Measurements from ENCODE around the gene TBC1D5. TPM values are rescaled to one million over a fixed set of nuclear protein-coding genes. Genes with fewer than 3 reads are reported as not detected.
"Not testable (repeated sequence)": the region's sequence is repeated elsewhere in the genome, so short reads cannot be mapped to it uniquely, and the experiment has no call there.

TBC1D5 gene
- total RNA-seq, 1 donor from 2014 or later, result 106 TPM

DNA sequence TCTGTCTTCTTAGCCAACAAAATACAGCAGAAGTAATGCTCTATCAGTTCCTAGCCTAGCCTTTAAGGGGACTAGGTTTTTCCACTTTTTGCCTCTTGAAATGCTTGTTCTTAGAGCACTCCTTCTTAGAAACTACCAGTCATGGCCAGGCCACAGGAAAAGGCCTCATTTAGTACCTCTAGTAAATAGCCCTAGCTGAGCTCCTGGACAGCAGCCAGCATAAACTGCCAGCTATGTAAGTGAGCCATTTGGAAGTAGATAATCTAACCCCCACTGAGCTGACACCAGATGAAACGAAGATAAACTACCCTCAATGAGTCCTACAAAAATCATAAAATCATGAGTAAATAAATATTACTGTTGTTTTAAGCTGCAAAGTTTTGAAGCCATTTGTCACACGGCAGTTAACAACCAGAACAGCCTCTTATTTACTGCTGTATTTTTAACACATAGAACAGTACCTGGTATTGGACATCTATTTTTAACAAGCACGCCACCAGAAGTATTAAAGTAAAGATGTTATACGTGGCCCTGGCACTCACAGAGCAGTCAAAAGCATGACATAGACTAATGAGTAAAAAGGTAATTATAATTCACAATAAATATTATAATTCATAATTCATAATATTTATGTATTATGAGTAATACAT is 12.0 kb downstream of the TBC1D5 start:
- Mint-ChIP-seq H3K4me3 (no peak overlapping the region), H3K9me3 (peaks cover 3% of the 10 kb centered on the region), H3K27ac (no peak overlapping the region), H3K27me3 (no peaks in the 10 kb centered on the region), H3K36me3 (ENCODE audit: low read depth) (peaks cover 51% of the 10 kb centered on the region), H3K4me1 (peaks cover 33% of the 10 kb centered on the region)
- no peak for ATAC-seq (ENCODE audit: low read depth)
- TF ChIP-seq, protein P1, sequence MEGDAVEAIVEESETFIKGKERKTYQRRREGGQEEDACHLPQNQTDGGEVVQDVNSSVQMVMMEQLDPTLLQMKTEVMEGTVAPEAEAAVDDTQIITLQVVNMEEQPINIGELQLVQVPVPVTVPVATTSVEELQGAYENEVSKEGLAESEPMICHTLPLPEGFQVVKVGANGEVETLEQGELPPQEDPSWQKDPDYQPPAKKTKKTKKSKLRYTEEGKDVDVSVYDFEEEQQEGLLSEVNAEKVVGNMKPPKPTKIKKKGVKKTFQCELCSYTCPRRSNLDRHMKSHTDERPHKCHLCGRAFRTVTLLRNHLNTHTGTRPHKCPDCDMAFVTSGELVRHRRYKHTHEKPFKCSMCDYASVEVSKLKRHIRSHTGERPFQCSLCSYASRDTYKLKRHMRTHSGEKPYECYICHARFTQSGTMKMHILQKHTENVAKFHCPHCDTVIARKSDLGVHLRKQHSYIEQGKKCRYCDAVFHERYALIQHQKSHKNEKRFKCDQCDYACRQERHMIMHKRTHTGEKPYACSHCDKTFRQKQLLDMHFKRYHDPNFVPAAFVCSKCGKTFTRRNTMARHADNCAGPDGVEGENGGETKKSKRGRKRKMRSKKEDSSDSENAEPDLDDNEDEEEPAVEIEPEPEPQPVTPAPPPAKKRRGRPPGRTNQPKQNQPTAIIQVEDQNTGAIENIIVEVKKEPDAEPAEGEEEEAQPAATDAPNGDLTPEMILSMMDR (IDR thresholded peaks at IDR 0.05), result no peak
- no peak for DNase-seq
- intact Hi-C loops (cut with micrococcal nuclease), result no loop called here
- ChIA-PET POLR2A (interaction anchor here (0.7 to 1.1 kb wide), 2 partner anchors 12 to 883 kb away, joined by 3 to 10 read pairs; no protein-coding TSS in a partner anchor), CTCF (no interaction called here)

DNA sequence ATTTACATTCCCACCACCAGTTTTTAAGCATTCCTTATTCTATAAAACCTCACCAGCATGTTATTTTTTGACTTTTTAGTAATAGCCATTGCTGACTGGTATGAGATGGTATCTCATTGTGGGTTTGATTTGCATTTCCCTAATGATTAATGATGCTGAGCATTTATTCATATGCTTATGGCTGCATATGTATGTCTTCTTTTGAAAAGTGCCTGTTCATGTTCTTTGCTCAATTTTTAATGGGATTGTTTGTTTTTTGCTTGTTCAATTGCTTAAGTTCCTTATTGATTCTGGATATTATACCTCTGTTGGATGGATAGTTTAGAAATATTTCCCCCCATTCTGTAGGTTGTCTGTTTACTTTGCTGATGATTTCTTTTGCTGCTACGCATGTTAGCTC is 16.1 kb downstream of the TBC1D5 start:
- no peak overlapping the region for H3K27ac Mint-ChIP-seq
- ChIA-PET POLR2A (no interaction called here), CTCF (no interaction called here)
- intact Hi-C loops (cut with micrococcal nuclease), result no loop called here
- no peak overlapping the region for H3K4me3 Mint-ChIP-seq
- TF ChIP-seq, protein P1 (IDR thresholded peaks at IDR 0.05), result no peak
- peaks cover 45% of the 10 kb centered on the region for H3K36me3 Mint-ChIP-seq (ENCODE audit: low read depth)
- H3K9me3 Mint-ChIP-seq, result peaks cover 6% of the 10 kb centered on the region
- H3K4me1 Mint-ChIP-seq, result peaks cover 17% of the 10 kb centered on the region
- no peak for DNase-seq
- H3K27me3 Mint-ChIP-seq, result no peaks in the 10 kb centered on the region
- no peak for ATAC-seq (ENCODE audit: low read depth)

DNA sequence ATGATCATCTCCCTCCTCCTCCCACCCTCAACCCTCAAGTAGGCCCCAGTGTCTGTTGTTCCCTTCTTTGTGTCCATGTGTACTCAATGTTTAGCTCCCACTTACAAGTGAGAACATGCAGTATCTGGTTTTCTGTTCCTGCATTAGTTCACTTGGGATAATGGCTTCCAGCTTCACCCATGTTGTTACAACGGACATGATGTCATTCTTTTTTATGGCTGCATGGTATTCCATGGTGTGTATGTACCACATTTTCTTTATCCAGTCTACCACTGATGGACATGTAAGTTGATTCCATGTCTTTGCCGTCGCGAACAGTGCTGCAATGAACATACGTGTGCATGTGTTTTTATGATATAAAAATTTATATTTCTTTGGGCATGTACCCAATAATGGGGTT is 16.6 kb downstream of the TBC1D5 start:
- intact Hi-C loops (cut with micrococcal nuclease); ATAC-seq (ENCODE audit: low read depth); CTCF ChIA-PET; H3K27me3 Mint-ChIP-seq; POLR2A ChIA-PET; H3K27ac Mint-ChIP-seq; H3K9me3 Mint-ChIP-seq; H3K4me3 Mint-ChIP-seq; DNase-seq: not testable (repeated sequence)
- peaks cover 43% of the 10 kb centered on the region for H3K36me3 Mint-ChIP-seq (ENCODE audit: low read depth)
- peaks cover 15% of the 10 kb centered on the region for H3K4me1 Mint-ChIP-seq

DNA sequence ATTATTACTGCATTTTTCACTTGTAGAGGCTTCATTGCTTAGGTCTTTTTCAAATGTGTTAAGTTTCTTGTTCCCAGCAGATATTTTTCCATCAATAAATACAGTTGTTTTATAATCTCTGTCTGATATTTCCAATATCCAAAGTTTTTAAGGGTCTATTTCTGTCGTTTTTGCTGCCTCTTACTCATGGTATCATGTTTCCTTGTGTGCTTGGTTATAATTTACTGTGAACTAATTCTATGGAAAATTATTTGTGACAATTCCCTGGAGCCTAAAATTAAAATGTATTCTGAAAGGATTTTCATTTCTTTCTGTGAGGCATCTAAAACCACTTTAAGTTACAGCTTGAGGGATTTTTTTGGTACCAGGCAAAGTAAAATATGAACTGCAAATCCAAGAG is 17.5 kb downstream of the TBC1D5 start:
- Mint-ChIP-seq H3K4me3 (no peak overlapping the region), H3K9me3 (peaks cover 6% of the 10 kb centered on the region), H3K27me3 (no peaks in the 10 kb centered on the region), H3K27ac (no peak overlapping the region), H3K4me1 (peaks cover 14% of the 10 kb centered on the region), H3K36me3 (ENCODE audit: low read depth) (peaks cover 42% of the 10 kb centered on the region)
- POLR2A ChIA-PET, result no interaction called here
- TF ChIP-seq, protein P1 (IDR thresholded peaks at IDR 0.05), result no peak
- ATAC-seq (ENCODE audit: low read depth) (no peak), DNase-seq (no peak)
- intact Hi-C loops (cut with micrococcal nuclease), result no loop called here
- CTCF ChIA-PET, result no interaction called here

DNA sequence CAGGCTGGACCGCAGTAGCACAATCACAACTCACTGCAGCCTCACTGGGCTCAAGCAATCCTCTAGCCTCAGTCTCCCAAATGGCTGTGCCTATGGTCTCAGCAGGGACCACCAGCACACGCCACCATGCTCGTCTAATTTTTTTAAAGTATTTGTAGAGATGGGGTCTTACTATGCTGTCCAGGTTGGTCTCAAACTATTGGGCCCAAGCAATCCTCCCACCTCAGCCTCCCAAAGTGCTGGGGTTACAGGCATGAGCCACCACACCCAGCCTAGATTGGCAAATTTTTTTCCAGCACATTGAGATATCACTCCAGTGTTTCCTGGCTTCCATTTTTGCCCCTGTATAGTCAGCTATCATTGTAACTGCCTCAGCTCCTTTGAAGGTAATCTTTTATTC is 18.3 kb downstream of the TBC1D5 start:
- H3K4me1 Mint-ChIP-seq, result peaks cover 13% of the 10 kb centered on the region
- TF ChIP-seq, protein P1 (IDR thresholded peaks at IDR 0.05), result no peak
- no peak for DNase-seq
- H3K9me3 Mint-ChIP-seq, result peaks cover 6% of the 10 kb centered on the region
- intact Hi-C loops (cut with micrococcal nuclease), result no loop called here
- ChIA-PET POLR2A (no interaction called here), CTCF (no interaction called here)
- no peak overlapping the region for H3K27ac Mint-ChIP-seq
- no peak overlapping the region for H3K4me3 Mint-ChIP-seq
- peaks cover 39% of the 10 kb centered on the region for H3K36me3 Mint-ChIP-seq (ENCODE audit: low read depth)
- H3K27me3 Mint-ChIP-seq, result no peaks in the 10 kb centered on the region
- ATAC-seq (ENCODE audit: low read depth), result no peak

DNA sequence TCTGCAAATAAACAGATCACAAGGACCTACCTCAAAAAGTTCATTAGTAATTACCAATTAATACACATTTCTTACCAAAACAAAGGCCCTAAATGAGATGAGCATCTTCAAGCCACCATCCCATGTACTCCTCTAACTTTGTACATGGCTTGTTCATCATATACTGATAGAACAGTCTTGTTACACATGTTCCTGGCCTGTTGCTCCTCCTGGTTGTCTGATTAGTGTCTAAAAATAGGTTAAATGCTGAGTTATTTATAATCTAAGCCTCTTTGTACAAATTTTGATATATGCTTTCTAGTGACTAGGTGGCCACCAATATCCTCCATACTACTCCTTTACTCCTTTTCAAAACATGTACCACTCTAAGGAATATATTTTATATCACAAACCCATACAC is 25.0 kb downstream of the TBC1D5 start:
- H3K27me3 Mint-ChIP-seq, result no peaks in the 10 kb centered on the region
- CTCF ChIA-PET, result no interaction called here
- H3K4me1 Mint-ChIP-seq, result peaks cover 15% of the 10 kb centered on the region
- H3K27ac Mint-ChIP-seq, result no peak overlapping the region
- no peak for ATAC-seq (ENCODE audit: low read depth)
- TF ChIP-seq, protein P1 (IDR thresholded peaks at IDR 0.05), result no peak
- POLR2A ChIA-PET, result no interaction called here
- intact Hi-C loops (cut with micrococcal nuclease), result no loop called here
- H3K4me3 Mint-ChIP-seq, result no peak overlapping the region
- H3K36me3 Mint-ChIP-seq (ENCODE audit: low read depth), result peaks cover 56% of the 10 kb centered on the region
- DNase-seq, result no peak
- H3K9me3 Mint-ChIP-seq, result peaks cover 18% of the 10 kb centered on the region

Data from activated B cell treated with CpG ODN at 0.5 μM for 24 hours (primary cell).